H1 (cell line): Measurements from ENCODE around the gene HCAR1. TPM values are rescaled to one million over a fixed set of nuclear protein-coding genes. Genes with fewer than 3 reads are reported as not detected.

ENCODE experiments used
- BCL11A ChIP-seq, 2 experiments: IDR thresholded peaks; one replicate each; pipeline ENCODE4 v1.6.1; 2011; ENCODE audit warnings: low read depth in 2 of 2, low read length in 2 of 2, mild to moderate bottlenecking in 2 of 2
- BRCA1 ChIP-seq: IDR thresholded peaks from 2 replicates; pipeline ENCODE4 v1.6.1; 2012; ENCODE audit warnings: low read depth, low read length, improper control_type of control experiment
- CEBPB ChIP-seq: IDR thresholded peaks from 2 replicates; pipeline ENCODE4 v1.6.1; 2012; ENCODE audit warnings: low read depth, low read length
- CHD2 ChIP-seq: IDR thresholded peaks from 2 replicates; pipeline ENCODE4 v1.6.1; 2012; ENCODE audit warnings: low read length, improper control_type of control experiment
- RBBP5 ChIP-seq: IDR thresholded peaks from 2 replicates; pipeline ENCODE4 v1.7.1; 2012; ENCODE audit warnings: low read depth, mild to moderate bottlenecking, inconsistent platforms, low read length, moderate library complexity, borderline replicate concordance
- SP1 ChIP-seq: IDR thresholded peaks from 2 replicates; pipeline ENCODE4 v1.6.1; 2011; ENCODE audit warnings: low read depth, low read length
- SRF ChIP-seq: IDR thresholded peaks from 2 replicates; pipeline ENCODE4 v1.6.1; 2011; ENCODE audit warnings: mild to moderate bottlenecking, low read depth, low read length, moderate library complexity
- polyA plus RNA-seq, 7 experiments: library from polyadenylated mRNA; depleted of rRNA in 3 of 7; stranded (reverse) in 5 of 7; unstranded in 2 of 7; fragments of >200 nt in 5 of 7; fragments of 200-250 nt in 2 of 7; gene quantifications; 1 replicate in 5 of 7; 2 replicates in 1 of 7; 4 replicates in 1 of 7; pipeline versions ENCODE4 v1.2.1 to v1.2.3, GENCODE V29; 2011 to 2013; ENCODE audit warnings: missing spikeins in 2 of 7, mixed read lengths in 2 of 7
- total RNA-seq: library from RNA; stranded (reverse); fragmentation: NEBNext Ultra II Directional; extraction: Animal tissue kit (Norgen Biotek cat#: 25700); gene quantifications from 2 replicates; pipeline ENCODE4 v1.2.1, GENCODE V29; 2021
- TF ChIP-seq, protein P1 (sequence below): fragments of 300-600 bp; sonication (generic); IDR thresholded peaks from 2 replicates; pipeline ENCODE4 v1.7.1; 2012; ENCODE audit warnings: low read length, moderate library complexity, mild to moderate bottlenecking, inconsistent platforms; ENCODE audit not compliant: insufficient replicate concordance
- TF ChIP-seq, protein P2 (sequence below): IDR thresholded peaks from 2 replicates; pipeline ENCODE4 v1.6.1; 2011; ENCODE audit warnings: low read length, improper control_type of control experiment

HCAR1 gene
- total and polyA plus RNA-seq, 2 of the 8 experiments (the other 6 are each of a cell fraction or from before 2014, with no cell fraction given): 0.02 TPM; not detected in 1

DNA sequence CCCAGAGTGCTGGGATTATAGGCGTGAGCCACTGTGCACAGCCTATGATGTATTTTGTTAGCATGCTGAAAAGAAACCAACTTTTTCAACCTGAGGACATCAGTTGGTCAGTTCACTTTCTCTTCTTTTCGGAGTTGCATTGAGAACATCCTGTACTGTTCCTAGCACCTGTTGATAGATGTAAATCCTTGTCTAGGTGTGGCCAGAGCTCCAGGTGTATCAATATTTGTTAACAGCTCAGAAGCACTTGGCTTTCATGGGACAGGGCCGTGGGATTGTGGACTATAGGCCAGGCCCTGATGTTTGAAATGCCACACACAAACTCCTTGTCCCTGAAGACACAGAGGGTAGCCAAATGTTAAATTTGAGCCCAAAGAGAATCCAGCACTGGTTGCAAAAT, 42.4 kb downstream of the HCAR1 start (continued):
- TF ChIP-seq, protein P1, sequence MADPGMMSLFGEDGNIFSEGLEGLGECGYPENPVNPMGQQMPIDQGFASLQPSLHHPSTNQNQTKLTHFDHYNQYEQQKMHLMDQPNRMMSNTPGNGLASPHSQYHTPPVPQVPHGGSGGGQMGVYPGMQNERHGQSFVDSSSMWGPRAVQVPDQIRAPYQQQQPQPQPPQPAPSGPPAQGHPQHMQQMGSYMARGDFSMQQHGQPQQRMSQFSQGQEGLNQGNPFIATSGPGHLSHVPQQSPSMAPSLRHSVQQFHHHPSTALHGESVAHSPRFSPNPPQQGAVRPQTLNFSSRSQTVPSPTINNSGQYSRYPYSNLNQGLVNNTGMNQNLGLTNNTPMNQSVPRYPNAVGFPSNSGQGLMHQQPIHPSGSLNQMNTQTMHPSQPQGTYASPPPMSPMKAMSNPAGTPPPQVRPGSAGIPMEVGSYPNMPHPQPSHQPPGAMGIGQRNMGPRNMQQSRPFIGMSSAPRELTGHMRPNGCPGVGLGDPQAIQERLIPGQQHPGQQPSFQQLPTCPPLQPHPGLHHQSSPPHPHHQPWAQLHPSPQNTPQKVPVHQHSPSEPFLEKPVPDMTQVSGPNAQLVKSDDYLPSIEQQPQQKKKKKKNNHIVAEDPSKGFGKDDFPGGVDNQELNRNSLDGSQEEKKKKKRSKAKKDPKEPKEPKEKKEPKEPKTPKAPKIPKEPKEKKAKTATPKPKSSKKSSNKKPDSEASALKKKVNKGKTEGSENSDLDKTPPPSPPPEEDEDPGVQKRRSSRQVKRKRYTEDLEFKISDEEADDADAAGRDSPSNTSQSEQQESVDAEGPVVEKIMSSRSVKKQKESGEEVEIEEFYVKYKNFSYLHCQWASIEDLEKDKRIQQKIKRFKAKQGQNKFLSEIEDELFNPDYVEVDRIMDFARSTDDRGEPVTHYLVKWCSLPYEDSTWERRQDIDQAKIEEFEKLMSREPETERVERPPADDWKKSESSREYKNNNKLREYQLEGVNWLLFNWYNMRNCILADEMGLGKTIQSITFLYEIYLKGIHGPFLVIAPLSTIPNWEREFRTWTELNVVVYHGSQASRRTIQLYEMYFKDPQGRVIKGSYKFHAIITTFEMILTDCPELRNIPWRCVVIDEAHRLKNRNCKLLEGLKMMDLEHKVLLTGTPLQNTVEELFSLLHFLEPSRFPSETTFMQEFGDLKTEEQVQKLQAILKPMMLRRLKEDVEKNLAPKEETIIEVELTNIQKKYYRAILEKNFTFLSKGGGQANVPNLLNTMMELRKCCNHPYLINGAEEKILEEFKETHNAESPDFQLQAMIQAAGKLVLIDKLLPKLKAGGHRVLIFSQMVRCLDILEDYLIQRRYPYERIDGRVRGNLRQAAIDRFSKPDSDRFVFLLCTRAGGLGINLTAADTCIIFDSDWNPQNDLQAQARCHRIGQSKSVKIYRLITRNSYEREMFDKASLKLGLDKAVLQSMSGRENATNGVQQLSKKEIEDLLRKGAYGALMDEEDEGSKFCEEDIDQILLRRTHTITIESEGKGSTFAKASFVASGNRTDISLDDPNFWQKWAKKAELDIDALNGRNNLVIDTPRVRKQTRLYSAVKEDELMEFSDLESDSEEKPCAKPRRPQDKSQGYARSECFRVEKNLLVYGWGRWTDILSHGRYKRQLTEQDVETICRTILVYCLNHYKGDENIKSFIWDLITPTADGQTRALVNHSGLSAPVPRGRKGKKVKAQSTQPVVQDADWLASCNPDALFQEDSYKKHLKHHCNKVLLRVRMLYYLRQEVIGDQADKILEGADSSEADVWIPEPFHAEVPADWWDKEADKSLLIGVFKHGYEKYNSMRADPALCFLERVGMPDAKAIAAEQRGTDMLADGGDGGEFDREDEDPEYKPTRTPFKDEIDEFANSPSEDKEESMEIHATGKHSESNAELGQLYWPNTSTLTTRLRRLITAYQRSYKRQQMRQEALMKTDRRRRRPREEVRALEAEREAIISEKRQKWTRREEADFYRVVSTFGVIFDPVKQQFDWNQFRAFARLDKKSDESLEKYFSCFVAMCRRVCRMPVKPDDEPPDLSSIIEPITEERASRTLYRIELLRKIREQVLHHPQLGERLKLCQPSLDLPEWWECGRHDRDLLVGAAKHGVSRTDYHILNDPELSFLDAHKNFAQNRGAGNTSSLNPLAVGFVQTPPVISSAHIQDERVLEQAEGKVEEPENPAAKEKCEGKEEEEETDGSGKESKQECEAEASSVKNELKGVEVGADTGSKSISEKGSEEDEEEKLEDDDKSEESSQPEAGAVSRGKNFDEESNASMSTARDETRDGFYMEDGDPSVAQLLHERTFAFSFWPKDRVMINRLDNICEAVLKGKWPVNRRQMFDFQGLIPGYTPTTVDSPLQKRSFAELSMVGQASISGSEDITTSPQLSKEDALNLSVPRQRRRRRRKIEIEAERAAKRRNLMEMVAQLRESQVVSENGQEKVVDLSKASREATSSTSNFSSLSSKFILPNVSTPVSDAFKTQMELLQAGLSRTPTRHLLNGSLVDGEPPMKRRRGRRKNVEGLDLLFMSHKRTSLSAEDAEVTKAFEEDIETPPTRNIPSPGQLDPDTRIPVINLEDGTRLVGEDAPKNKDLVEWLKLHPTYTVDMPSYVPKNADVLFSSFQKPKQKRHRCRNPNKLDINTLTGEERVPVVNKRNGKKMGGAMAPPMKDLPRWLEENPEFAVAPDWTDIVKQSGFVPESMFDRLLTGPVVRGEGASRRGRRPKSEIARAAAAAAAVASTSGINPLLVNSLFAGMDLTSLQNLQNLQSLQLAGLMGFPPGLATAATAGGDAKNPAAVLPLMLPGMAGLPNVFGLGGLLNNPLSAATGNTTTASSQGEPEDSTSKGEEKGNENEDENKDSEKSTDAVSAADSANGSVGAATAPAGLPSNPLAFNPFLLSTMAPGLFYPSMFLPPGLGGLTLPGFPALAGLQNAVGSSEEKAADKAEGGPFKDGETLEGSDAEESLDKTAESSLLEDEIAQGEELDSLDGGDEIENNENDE: no peak
- TF ChIP-seq CEBPB (no peak), CHD2 (no peak), BCL11A (IDR thresholded peaks at IDR 0.05; ENCODE audit: low read depth in 2 of 2, low read length in 2 of 2) (no peak), RBBP5 (no peak), SRF (no peak), BRCA1 (no peak), SP1 (no peak)
- TF ChIP-seq, protein P2, sequence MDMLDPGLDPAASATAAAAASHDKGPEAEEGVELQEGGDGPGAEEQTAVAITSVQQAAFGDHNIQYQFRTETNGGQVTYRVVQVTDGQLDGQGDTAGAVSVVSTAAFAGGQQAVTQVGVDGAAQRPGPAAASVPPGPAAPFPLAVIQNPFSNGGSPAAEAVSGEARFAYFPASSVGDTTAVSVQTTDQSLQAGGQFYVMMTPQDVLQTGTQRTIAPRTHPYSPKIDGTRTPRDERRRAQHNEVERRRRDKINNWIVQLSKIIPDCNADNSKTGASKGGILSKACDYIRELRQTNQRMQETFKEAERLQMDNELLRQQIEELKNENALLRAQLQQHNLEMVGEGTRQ: no peak
